Gastrocnemius medialis (tissue), 4 donors: ENCODE results near the gene ADAMTS2. TPM values are rescaled to one million over a fixed set of nuclear protein-coding genes. Genes with fewer than 3 reads are reported as not detected.
A peak's percentile ranks its signal among the peaks of the same experiment; 100 is the strongest.

Experiments
- ATAC-seq, 2 donors: fragments of 150-250 bp; one replicate each; pipeline ENCODE4 v1.9.1; 2016
- DNase-seq, 2 donors: peaks; one replicate each; pipeline ENCODE4 v3.0.0-alpha.2; 2019
- H3K27ac ChIP-seq, 4 donors: fragments of 200-600 bp; sonication (generic); 1 replicate in 1 of 4; 2 replicates in 3 of 4; pipeline ENCODE4 v1.5.1; 2016 to 2018; ENCODE audit warnings: mild to moderate bottlenecking in 2 of 4, moderate library complexity in 1 of 4
- H3K27me3 ChIP-seq, 3 donors: fragments of 200-600 bp; sonication (generic) in 2 of 3; 1 replicate in 1 of 3; 2 replicates in 2 of 3; pipeline versions ENCODE4 v1.5.1 to v1.6.0; 2016 to 2019; ENCODE audit warnings: mild to moderate bottlenecking in 1 of 3, moderate library complexity in 1 of 3
- H3K36me3 ChIP-seq, 2 donors: fragments of 200-600 bp; sonication (generic) in 1 of 2; one replicate each; pipeline ENCODE4 v1.5.1; 2017 to 2018
- H3K4me1 ChIP-seq, 2 donors: fragments of 200-600 bp; sonication (generic) in 1 of 2; one replicate each; pipeline ENCODE4 v1.5.1; 2016 to 2017; ENCODE audit warnings: mild to moderate bottlenecking in 2 of 2
- H3K4me3 ChIP-seq, 4 donors: fragments of 200-600 bp; sonication (generic) in 3 of 4; 1 replicate in 1 of 4; 2 replicates in 3 of 4; pipeline ENCODE4 v1.5.1; 2016 to 2019; ENCODE audit warnings: mild to moderate bottlenecking in 2 of 4
- H3K9me3 ChIP-seq, 3 donors: fragments of 200-600 bp; sonication (generic) in 2 of 3; 1 replicate in 1 of 3; 2 replicates in 2 of 3; pipeline ENCODE4 v1.5.1; 2016 to 2019
- CTCF ChIP-seq, 5 experiments: fragments of 450-650 bp in 3 of 5; fragments of 200-600 bp in 2 of 5; sonication (generic) in 2 of 5; IDR thresholded peaks in 4 of 5; conservative IDR thresholded peaks in 1 of 5; 1 replicate in 4 of 5; 2 replicates in 1 of 5; pipeline ENCODE4 v1.5.1; 2016 to 2019; ENCODE audit warnings: antibody characterized with exemption in 5 of 5, mild to moderate bottlenecking in 3 of 5, moderate library complexity in 3 of 5
- POLR2A ChIP-seq, 2 donors: fragments of 450-650 bp; IDR thresholded peaks; one replicate each; pipeline ENCODE4 v1.6.1; 2017; ENCODE audit warnings: antibody characterized with exemption in 2 of 2, mild to moderate bottlenecking in 2 of 2, moderate library complexity in 2 of 2
- in situ Hi-C, 4 donors: fragments of 200-750 bp; cut with MboI; loops; one replicate each; pipeline versions ENCODE4 v1.15.0 to v1.8.0; 2017; ENCODE audit warnings: low sequenced_read_pairs in 4 of 4
- intact Hi-C: fragments of 100-400 bp; cut with DNase I; formaldehyde crosslinking; loops from one replicate; pipeline ENCODE4 v1.15.1; 2023; ENCODE audit warnings: low total_unique reads
- total RNA-seq, 4 donors: library from RNA; depleted of rRNA; stranded (reverse); fragments of >200 nt; gene quantifications; one replicate each; pipeline versions ENCODE4 v1.1.0 to v1.2.3, GENCODE V29; 2016

The ADAMTS2 gene
- total RNA-seq, 4 donors from 2014 or later: 0.78 to 3.8 (median 2.0) TPM

- Histone ChIP-seq H3K27ac (no peak overlapping the region), H3K4me3 (no peak overlapping the region), H3K36me3 (no peaks in the 10 kb centered on the region), H3K4me1 (peaks cover 3 to 6% of the 10 kb centered on the region in 2 donors), H3K27me3 (no peaks in the 10 kb centered on the region), H3K9me3 (no peaks in the 10 kb centered on the region)
- TF ChIP-seq POLR2A (IDR thresholded peaks at IDR 0.05) (no peak), CTCF (IDR thresholded peaks at IDR 0.05 in 4 of 5, conservative IDR thresholded peaks at IDR 0.05 in 1 of 5) (no peak)
- intact Hi-C loops (no loop called here), in situ Hi-C loops (no loop called here)
- ATAC-seq (no peak), DNase-seq (no peak)
Measured at GRCh38 chr5:179294891-179295777, 50.1 kb downstream of the ADAMTS2 start.

- H3K4me3 ChIP-seq: no peak overlapping the region
- DNase-seq (no peak), ATAC-seq (no peak)
- intact Hi-C loops: no loop called here
- H3K4me1 ChIP-seq: peaks cover 3 to 6% of the 10 kb centered on the region in 2 donors
- no peaks in the 10 kb centered on the region for H3K36me3 ChIP-seq
- no peaks in the 10 kb centered on the region for H3K27me3 ChIP-seq
- TF ChIP-seq CTCF (IDR thresholded peaks at IDR 0.05 in 4 of 5, conservative IDR thresholded peaks at IDR 0.05 in 1 of 5) (no peak), POLR2A (IDR thresholded peaks at IDR 0.05) (no peak)
- no peak overlapping the region for H3K27ac ChIP-seq
- H3K9me3 ChIP-seq: no peaks in the 10 kb centered on the region
- in situ Hi-C loops: no loop called here
Measured at GRCh38 chr5:179294131-179294780, 51.0 kb downstream of the ADAMTS2 start.

GRCh38 chr5:179292681-179293635, 52.3 kb downstream of the ADAMTS2 start:
- peak; percentile 58 to 85 for ATAC-seq
- Histone ChIP-seq H3K27ac (peak overlapping the region in 1 of 4 donors; percentile 72), H3K9me3 (no peaks in the 10 kb centered on the region), H3K4me1 (peaks cover 5 to 12% of the 10 kb centered on the region in 2 donors), H3K4me3 (no peak overlapping the region), H3K27me3 (no peaks in the 10 kb centered on the region), H3K36me3 (no peaks in the 10 kb centered on the region)
- TF ChIP-seq POLR2A (IDR thresholded peaks at IDR 0.05) (no peak), CTCF (IDR thresholded peaks at IDR 0.05 in 4 of 5, conservative IDR thresholded peaks at IDR 0.05 in 1 of 5) (no peak)
- peak in 1 of 2 donors; percentile 50 for DNase-seq
- intact Hi-C loops (no loop called here), in situ Hi-C loops (no loop called here)

GRCh38 chr5:179292202-179292601, 53.1 kb downstream of the ADAMTS2 start:
- Histone ChIP-seq H3K9me3 (no peaks in the 10 kb centered on the region), H3K36me3 (no peaks in the 10 kb centered on the region), H3K27me3 (no peaks in the 10 kb centered on the region), H3K4me1 (peaks cover 12 to 19% of the 10 kb centered on the region in 2 donors), H3K4me3 (no peak overlapping the region), H3K27ac (no peak overlapping the region)
- no peak for ATAC-seq
- in situ Hi-C loops: no loop called here
- intact Hi-C loops: no loop called here
- TF ChIP-seq POLR2A (IDR thresholded peaks at IDR 0.05) (no peak), CTCF (IDR thresholded peaks at IDR 0.05 in 4 of 5, conservative IDR thresholded peaks at IDR 0.05 in 1 of 5) (no peak)
- no peak for DNase-seq
